GM18870 (cell line): ENCODE measurements around the gene C17orf67.
"Not testable (repeated sequence)": the region's sequence is repeated elsewhere in the genome, so short reads cannot be mapped to it uniquely, and the experiment has no call there.

ENCODE experiments used
- ATAC-seq: cut with Tn5 transposase; IDR thresholded peaks from one replicate; pipeline ENCODE4 v1.9.1; 2021; ENCODE audit warnings: moderate library complexity; ENCODE audit not compliant: unreplicated experiment

C17orf67 gene

DNA sequence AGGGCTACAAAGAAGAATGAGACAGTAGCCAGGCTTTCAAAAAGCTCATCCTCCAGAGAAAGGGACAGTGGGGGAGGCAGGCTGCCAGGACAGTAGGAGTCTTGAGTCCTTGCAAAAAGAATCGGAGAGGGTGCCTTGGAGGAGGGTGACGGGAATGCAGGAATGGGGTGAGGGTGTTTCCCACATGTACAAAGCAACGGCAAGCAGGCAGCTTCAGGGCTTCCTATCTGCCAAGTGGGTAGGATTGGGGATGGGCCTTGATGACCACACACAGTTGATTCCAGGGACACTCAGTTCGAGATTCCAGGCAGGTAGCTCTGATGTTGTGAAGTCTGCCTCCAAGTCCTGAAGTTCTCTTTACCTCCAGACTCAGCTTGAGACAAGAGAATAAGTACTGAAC lies 54.4 kb downstream of the C17orf67 start:
- no peak for ATAC-seq

DNA sequence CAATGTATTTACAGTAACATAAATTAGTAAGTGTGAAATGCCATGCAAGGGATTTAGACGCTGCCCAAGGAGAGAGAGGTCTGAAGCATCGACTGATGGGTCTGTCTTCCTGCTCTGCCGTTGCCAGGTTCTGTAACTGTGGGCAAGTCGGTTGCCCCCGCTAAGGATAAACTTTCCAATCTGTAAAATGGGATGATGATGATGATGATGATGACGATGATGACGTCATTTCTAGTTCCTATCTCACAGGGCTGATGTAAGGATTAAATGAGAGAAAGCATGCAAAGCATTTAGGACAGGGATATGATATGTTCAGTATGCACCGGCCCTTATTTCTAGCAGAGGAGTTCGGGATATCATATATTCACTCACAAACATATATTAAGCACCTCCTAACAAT lies 54.8 kb downstream of the C17orf67 start:
- ATAC-seq: no peak

DNA sequence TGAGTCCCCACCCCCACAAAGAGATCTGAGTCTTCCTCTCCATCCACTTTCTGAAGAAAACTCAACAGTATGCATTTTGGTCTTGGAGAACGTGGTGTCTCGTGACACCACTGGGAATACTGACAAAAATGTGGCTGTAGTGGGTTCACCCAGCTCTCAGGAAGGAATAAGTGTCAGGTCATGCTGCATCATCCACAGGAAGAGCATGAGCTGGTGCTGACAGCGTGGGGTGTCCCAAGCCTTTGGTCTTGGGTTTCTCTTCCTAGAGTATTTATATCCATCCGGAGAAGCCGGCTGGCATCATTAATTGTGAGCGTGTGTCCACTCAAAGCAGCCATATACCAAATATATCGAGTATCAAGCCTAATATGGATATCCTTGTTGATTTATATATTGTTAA lies 55.9 kb downstream of the C17orf67 start:
- no peak for ATAC-seq

DNA sequence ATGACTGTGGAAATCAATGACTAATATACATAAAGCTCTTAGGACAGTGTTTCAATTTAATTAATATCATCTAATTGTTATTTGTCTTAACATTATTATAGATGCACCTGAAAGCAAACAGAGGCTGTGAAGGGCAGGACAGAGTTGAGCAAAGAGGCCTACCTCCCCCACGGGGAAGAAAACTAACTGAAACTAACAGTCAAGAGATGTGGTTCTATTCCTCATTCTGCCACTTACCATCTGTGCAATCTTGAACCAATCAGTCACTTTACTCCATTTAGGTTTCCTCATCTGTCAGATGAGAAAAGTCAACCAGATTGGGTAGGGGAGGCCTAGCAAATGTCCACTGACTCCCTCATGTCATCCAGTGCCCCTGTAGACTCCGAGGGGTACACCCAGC lies 59.1 kb downstream of the C17orf67 start:
- ATAC-seq: no peak

DNA sequence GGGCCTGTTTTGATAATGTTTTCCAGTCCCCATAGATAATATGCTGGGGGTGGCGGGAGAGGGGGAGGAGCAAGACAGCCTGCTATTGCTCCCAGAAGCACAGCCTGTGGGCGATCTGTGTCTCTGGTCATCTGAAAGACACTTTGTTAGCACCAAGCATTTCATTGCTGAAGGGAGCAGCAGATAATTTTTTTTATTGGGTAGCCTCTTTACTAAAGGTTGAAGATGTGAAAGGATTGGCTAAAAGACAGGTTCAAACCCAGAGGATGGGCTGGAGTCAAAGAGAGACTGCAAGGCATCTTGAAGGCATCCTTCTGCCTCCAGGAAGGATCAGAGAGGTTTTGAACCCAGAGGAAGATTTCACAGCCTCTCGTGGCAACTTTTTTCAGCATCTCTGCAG lies 60.6 kb downstream of the C17orf67 start:
- no peak for ATAC-seq

DNA sequence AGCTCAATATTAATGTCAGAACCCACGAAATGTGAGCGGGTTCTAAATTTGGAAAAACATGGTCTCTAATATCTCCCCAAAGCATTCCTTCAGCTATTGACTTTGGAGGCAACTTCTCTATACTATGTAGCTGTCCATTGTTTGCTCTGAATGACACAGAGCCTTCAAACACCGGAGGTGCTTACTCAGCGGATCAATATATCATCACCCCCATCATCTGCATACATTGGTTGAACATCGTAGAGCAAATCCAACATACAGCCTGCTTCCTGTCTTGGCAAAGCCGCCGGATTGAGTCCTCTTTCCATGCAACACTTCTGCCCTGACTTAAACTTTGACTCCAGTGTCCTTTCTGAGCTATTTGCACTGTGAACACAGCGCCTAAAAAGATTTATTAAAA lies 61.3 kb downstream of the C17orf67 start:
- ATAC-seq: no peak

DNA sequence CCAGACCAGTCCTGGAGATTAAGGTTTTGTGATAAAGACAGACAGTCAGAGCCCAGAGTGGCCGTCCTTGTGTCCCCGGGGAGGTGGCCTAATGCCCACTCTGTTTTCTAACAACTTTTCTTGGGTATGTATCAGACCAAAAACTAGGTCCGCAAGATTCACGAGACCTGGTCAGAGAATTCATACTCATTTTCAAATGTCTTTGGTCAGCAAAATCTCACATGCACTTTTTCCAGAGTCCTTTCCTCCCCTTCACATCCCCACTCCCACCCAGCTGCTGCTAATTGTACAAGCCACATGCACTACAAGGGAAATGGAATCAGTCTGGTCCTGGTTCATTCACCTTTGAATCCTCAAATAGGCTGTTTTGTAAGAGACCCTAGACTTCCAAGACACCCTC lies 61.7 kb downstream of the C17orf67 start:
- no peak for ATAC-seq

DNA sequence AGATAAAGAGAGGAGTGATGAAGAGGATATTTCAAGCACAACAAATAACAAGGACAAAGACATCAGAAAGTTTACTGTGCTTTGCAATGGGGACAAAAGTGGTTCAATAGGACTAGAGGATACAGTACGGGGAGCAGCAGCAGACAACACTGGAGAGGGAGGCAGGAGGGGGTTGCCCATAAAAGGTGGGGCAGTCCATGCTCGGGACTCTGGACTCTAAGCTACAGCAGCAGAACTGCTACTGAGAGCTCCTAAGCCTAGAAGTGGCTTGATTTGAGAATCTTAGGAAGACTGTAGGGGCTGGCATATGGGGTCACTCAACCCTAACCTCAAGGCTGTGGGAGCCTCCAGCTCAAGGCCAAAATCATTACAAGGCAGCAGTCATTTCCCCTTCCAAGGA lies 62.2 kb downstream of the C17orf67 start:
- no peak for ATAC-seq

DNA sequence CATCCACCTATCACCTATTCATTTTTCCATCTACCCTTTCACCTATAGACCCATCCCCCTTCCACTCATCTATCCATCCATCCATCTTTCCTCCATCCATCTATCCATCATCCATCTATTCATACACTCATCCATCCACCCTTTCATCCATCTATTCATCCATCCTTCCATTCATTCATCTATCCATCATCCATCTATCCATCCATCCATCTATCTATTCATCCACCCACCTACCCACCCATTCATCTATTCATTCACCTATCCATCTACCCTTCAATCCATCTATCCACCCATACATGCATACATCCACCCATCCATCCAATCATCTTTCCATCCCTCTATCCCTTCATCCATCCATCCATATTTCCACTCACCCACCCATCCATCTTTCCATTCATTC lies 63.3 kb downstream of the C17orf67 start:
- ATAC-seq: no peak

DNA sequence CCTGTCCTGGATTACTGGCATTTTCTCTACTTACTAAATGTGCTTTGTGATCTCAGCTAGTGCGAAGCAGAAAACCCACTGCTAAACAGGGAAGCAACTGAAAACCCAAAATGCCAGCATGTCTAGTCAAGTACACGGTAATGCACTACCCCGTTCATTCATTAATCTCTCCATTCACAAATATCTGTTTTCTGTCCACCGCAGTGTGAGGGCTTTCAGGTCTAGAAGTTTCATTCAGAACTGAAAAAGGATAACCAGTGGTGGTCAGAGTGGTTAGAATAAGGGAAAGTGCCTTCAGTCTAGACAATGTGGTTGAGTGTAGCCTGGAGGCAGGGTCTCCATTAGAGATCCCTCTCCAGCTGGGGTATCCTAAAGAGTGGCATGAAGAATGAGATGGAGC lies 68.3 kb downstream of the C17orf67 start:
- ATAC-seq: no peak

DNA sequence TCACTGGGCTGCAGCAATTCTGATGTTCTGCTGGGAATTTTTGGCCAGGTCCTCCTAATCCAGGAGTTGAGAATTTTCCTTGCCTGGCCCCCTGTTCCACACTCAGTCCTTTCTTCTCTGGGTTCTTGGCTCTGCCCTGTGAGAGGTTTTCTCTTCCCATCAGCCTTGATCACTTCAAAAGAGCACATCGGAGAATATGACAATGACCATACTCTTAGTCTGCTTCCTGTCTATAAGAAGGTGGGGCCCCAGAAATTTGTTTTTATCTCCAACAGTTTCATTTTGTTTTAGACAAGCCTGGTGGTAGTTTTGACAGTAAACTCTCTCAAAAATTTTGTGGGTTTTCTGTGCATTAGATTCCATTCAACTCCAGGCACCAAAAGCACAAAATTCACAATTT lies 70.7 kb downstream of the C17orf67 start:
- no peak for ATAC-seq

DNA sequence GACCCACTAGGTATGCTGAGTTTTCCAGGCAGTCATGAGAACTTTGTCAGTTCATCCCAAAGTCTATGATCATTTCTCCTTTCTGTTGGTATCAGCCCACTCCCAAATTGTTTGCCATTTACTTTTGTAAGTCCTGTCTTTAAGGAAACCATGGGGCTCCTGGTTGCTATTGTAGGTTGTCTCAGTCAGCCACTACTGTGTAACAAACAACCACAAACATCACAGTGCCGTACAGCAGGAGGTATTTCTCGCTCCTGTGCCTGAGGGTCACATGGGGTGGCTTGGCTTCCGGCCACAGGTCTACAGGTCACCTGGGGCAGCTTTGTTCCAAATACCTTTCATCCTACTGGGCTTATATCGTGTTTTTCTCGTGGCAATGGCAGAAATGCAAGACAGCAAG lies 71.6 kb downstream of the C17orf67 start:
- ATAC-seq: no peak

DNA sequence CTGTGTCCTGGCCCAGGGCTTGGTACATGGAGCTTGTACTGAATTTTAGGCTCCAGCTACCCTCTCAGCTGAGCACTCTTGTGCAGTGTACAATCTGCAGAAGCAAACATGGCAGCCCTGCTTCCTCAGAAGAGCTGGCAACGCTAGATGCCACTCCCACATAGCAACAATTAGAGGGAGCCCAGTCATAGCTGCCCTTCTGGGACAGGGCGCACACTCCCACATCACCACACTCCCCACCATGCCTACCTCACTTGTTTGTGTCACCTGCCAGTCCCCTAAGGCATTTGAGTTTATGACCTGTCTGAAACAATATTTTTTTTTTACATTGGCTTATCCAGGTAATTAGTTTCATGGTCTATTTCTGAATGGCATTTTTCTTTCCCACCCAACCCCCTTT lies 72.3 kb downstream of the C17orf67 start:
- ATAC-seq: no peak

DNA sequence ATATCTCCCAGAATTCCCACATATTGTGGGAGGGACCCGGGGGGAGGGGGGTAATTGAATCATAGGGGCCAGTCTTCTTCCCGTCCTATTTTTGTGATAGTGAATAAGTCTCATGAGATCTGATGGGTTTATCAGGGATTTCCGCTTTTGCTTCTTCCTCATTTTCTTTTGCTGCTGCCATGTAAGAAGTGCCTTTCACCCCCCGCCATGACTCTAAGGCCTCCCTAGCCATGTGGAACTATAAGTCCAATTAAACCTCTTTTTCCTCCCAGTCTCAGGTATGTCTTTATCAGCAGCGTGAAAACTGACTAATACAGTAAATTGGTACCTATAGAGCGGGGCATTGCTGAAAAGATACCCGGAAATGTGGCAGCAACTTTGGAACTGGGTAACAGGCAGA lies 76.1 kb downstream of the C17orf67 start:
- not testable (repeated sequence) for ATAC-seq

DNA sequence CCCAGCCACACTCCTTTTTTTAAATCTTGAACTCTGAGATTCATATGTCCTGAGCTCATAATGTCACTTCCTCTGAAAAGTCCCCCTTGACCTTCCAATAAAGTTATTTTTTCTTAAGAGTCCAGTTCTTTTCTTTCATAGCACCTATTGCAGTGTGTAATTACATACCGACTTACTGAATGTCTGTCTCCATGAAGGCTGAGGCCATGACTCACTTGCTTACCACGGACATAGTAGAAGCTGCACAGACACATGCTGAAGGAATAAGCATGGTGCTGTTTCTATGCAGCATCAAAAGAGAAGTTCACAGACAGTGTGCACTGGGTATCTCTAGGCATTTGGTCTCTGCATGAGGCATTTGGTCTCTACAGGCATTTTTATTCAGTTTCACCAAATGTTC lies 77.2 kb downstream of the C17orf67 start:
- ATAC-seq: no peak

DNA sequence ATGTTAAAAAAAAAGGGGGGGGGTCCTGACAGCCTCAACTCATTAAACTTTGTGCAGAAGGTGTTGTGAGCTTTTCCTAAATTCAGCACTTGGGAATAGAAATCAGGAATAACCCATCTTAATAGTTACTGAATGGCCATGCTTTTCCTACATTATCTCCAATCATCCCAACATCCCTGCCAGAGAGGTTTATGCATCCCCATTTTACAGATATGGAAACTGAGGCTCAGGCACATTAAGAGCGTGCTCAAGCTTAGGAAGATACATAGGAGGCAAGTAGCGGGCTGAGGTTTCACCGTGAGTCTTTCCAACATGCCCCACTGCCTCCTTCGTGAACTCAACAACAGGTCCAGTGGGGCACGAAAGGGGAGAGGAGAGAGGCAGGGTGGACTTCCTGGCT lies 78.4 kb downstream of the C17orf67 start:
- ATAC-seq: no peak

DNA sequence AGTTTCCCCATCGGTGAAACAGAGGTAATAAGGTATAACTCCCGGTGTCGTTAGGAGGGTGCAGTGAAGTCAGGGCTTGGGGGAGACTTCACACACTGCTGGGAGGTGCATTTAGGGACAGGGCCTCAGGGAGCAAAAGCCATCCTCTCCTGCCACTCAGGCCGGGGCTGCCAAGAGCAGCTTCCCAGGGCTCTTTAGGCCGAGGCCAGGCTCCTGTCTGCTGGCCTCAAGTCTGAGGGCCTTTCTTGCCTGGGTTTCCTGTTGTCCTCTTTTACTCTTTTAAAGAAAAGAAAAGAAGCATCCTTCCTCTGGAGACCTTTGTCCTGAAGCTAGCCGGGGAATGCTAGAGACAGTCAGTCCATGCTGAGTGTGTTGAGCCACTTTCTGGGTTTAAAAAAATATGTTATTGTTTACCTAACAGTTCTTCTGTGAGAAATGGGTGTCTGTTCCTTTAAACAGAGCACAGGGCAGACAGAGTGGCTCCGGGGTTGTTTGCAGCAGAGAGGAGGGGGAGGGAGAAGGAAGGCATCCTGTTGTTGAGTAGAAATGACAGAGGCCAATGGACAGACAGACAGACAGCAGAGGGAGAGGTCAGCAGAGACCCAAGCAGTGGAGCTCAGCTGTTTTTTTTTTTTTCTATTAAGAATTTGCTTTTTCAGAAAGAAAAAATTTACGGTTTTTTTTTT lies 79.1 kb downstream of the C17orf67 start:
- ATAC-seq: no peak

DNA sequence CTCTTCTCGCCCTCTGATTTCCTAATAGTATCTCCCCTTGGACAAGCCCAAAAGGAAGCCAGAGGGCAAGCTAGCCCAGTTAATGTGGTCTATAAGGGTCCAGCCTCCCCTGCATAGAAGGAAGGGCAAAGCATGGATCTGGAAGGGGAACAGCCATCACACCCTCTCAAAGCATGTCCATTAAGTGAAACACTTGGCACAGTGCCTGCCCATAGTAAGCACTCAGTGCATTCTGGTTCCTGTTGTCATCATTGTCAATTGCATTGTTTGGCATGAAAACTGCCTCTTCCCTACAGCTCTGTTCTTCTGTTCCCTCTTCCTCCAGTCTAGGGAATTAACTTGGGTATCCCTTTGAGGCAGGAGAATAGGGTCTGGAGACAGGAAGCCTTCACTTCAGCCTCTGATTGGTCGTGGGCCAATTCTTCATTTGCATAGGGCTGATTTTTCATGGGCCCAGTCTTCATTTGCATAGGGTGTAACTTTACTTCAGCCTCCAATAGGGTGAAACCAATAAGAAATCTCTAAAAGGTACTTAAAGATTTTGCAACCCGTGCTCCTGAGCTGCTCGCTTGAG lies 81.4 kb downstream of the C17orf67 start:
- ATAC-seq: no peak

DNA sequence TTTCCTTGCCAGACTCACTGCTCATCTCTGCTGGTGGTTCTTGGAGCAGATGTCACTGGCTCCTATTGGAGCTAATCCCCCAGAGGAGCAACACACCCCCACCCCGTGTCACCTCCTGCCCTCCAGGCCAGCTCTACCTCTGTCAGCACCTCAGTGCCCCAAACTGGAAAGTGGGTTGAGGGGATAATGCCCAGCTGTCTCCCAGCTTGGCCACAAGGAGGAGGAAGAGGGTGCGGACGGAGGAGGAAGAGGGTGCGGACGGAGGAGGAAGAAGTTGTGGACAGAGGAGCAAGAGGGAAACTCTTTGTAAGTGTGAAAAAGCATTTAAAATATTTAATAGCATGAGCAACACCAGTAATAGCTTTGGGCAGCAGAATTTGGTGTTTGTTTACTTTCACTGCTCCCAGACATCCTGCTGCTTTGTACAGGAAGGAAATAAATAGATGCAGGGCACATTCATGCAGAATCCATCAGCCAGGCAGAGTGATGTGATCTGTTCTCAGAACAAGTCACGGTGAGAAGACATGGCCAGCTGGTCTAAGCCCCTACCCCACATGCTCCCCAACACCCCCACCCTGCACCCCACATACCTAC lies 82.5 kb downstream of the C17orf67 start:
- no peak for ATAC-seq

DNA sequence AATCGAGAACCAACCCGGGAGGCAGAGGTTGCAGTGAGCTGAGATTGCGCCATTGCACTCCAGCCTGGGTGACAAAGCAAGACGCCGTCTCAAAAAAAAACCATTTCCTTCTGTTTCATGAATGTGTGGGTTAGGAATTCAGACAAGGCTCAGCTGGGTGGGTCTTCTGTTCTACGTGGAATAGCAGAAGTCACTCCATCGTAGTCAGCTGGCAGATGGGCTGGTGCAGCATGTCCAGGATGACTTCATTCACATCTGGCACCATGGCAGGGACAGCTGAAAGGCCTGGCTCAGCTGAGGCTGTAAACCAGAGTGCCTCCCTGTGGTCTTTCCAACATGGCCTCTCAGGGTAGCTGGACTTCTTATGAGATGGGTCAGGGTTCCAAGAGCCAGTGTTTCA lies 89.0 kb downstream of the C17orf67 start:
- ATAC-seq: no peak

DNA sequence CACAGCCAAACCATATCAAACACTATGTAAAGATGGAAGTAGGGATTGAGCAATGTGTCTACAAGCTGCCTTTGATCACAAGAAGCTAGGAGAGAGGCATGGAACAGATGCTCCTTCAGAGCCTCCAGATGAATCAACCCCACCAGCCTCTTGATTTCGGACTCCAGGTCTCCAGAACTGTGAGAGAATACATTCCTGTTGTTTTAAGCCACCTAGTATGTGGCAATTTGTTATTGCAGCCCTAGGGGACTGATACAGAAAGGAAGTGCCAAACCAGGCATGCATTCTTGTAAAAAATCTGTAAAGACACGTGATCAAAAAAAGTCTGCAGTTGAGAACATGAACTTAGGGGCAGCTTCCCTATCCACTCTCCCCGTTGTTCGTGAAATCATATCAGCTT lies 91.1 kb downstream of the C17orf67 start:
- ATAC-seq: no peak
